PFSK-1 (cell line): ENCODE results near the gene HOXB13.

Source experiments
- FOXP2 ChIP-seq: optimal IDR thresholded peaks from 2 replicates; pipeline ENCODE3; 2011; ENCODE audit warnings: borderline replicate concordance, control low read depth, inconsistent platforms; ENCODE audit not compliant: insufficient read depth; ENCODE audit errors: extremely low read length, extremely low read depth
- POLR2AphosphoS5 ChIP-seq: IDR thresholded peaks from 2 replicates; pipeline ENCODE4 v1.6.1; 2012; ENCODE audit warnings: low read depth, mild to moderate bottlenecking, control low read depth, low read length, moderate library complexity
- REST ChIP-seq, 2 experiments: IDR thresholded peaks; 2 replicates each; pipeline versions ENCODE4 v1.6.1 to v1.8.0; 2011 to 2012; ENCODE audit warnings: low read depth in 2 of 2, low read length in 2 of 2, control low read depth in 1 of 2, inconsistent platforms in 1 of 2, mild to moderate bottlenecking in 1 of 2, moderate library complexity in 1 of 2; ENCODE audit not compliant: insufficient read depth in 1 of 2
- SIN3A ChIP-seq: IDR thresholded peaks from 2 replicates; pipeline ENCODE4 v1.6.1; 2012; ENCODE audit warnings: mild to moderate bottlenecking, low read length, moderate library complexity, borderline replicate concordance; ENCODE audit not compliant: insufficient read depth
- TAF1 ChIP-seq: IDR thresholded peaks from 2 replicates; pipeline ENCODE4 v1.6.1; 2012; ENCODE audit warnings: low read length, control low read depth, borderline replicate concordance; ENCODE audit not compliant: insufficient read depth

Gene HOXB13

GRCh38 chr17:48757524-48757961 lies 29.0 kb upstream of the HOXB13 start:
- TF ChIP-seq SIN3A (no peak), TAF1 (no peak), REST (IDR thresholded peaks at IDR 0.05; ENCODE audit: insufficient read depth in 1 of 2, low read depth in 2 of 2, low read length in 2 of 2) (no peak), POLR2AphosphoS5 (no peak), FOXP2 (no peak)

GRCh38 chr17:48756830-48757251 lies 28.3 kb upstream of the HOXB13 start:
- TF ChIP-seq POLR2AphosphoS5 = no peak
- no peak for TF ChIP-seq TAF1
- TF ChIP-seq REST (IDR thresholded peaks at IDR 0.05; ENCODE audit: insufficient read depth in 1 of 2, low read depth in 2 of 2, low read length in 2 of 2) = no peak
- no peak for TF ChIP-seq SIN3A
- no peak for TF ChIP-seq FOXP2

- no peak for TF ChIP-seq REST (IDR thresholded peaks at IDR 0.05; ENCODE audit: insufficient read depth in 1 of 2, low read depth in 2 of 2, low read length in 2 of 2)
- no peak for TF ChIP-seq FOXP2
- no peak for TF ChIP-seq TAF1
- TF ChIP-seq POLR2AphosphoS5 = no peak
- no peak for TF ChIP-seq SIN3A
Observed at GRCh38 chr17:48755356-48755755, 26.8 kb upstream of the HOXB13 start.

- TF ChIP-seq FOXP2 = no peak
- no peak for TF ChIP-seq REST (IDR thresholded peaks at IDR 0.05; ENCODE audit: insufficient read depth in 1 of 2, low read depth in 2 of 2, low read length in 2 of 2)
- no peak for TF ChIP-seq TAF1
- TF ChIP-seq SIN3A = no peak
- no peak for TF ChIP-seq POLR2AphosphoS5
Observed at GRCh38 chr17:48754500-48755261, 26.1 kb upstream of the HOXB13 start.
